SK-N-SH (cell line): ENCODE measurements around the gene SPTLC2. TPM values are rescaled to one million over a fixed set of nuclear protein-coding genes. Genes with fewer than 3 reads are reported as not detected.

ENCODE experiments used
- CTCF ChIA-PET: fragments of 300-600, 350-600 bp; formaldehyde crosslinking; extraction: SDS; loops from one replicate; lab custom pipeline; 2021; lab: Yijun Ruan, JAX
- POLR2A ChIA-PET: fragments of 350-600 bp; sonication (Branson Sonifier 250); formaldehyde crosslinking; extraction: SDS; loops from one replicate; lab custom pipeline; 2020; ENCODE audit warnings: antibody characterized with exemption, inconsistent platforms; lab: Yijun Ruan, JAX
- DNase-seq: peaks from one replicate; pipeline ENCODE4 v3.0.0; 2012
- H2AFZ ChIP-seq: fragments of 200-600 bp; sonication (generic); 2 replicates; pipeline ENCODE4 v1.8.1; 2016; ENCODE audit warnings: antibody characterized with exemption, mild to moderate bottlenecking, low read depth
- H3F3A ChIP-seq: fragments of 200-600 bp; sonication (generic); replicated peaks from 2 replicates; pipeline ENCODE3; 2016; ENCODE audit warnings: antibody characterized with exemption, mild to moderate bottlenecking; ENCODE audit not compliant: insufficient read depth
- H3K27ac ChIP-seq, 2 experiments: fragments of 200-500 bp in 1 of 2; fragments of 200-600 bp in 1 of 2; sonication (Bioruptor generic) in 1 of 2; sonication (generic), shearing (Covaris generic) in 1 of 2; 2 replicates each; pipeline versions ENCODE4 v1.5.1 to v1.6.1; 2014 to 2016; ENCODE audit warnings: low read depth in 2 of 2, inconsistent platforms in 1 of 2, low read length in 1 of 2, mild to moderate bottlenecking in 1 of 2, mixed read lengths in 1 of 2
- H3K27me3 ChIP-seq: fragments of 200-600 bp; sonication (generic), shearing (Covaris generic); 2 replicates; pipeline ENCODE4 v1.6.1; 2016; ENCODE audit warnings: mixed run types; ENCODE audit not compliant: insufficient read depth
- H3K36me3 ChIP-seq, 2 experiments: fragments of 200-500 bp in 1 of 2; fragments of 200-600 bp in 1 of 2; sonication (Bioruptor generic) in 1 of 2; sonication (generic) in 1 of 2; replicated peaks in 1 of 2; 2 replicates each; pipeline versions ENCODE3 to v1.5.1; 2014 to 2016; ENCODE audit warnings: low read length in 1 of 2, mild to moderate bottlenecking in 1 of 2; ENCODE audit not compliant: insufficient read depth in 2 of 2, control insufficient read depth in 1 of 2
- H3K4me1 ChIP-seq, 2 experiments: fragments of 200-500 bp in 1 of 2; fragments of 200-600 bp in 1 of 2; sonication (Bioruptor generic) in 1 of 2; sonication (generic), shearing (Covaris generic) in 1 of 2; 2 replicates each; pipeline versions ENCODE4 v1.5.1 to v1.6.1; 2014 to 2016; ENCODE audit warnings: low read depth in 1 of 2, low read length in 1 of 2, mixed run types in 1 of 2; ENCODE audit not compliant: insufficient read depth in 2 of 2, control insufficient read depth in 1 of 2
- H3K4me2 ChIP-seq: fragments of 200-600 bp; sonication (generic), shearing (Covaris generic); 2 replicates; pipeline ENCODE4 v1.6.1; 2017; ENCODE audit warnings: mixed run types
- H3K4me3 ChIP-seq, 2 experiments: fragments of 200-500 bp in 1 of 2; fragments of 200-600 bp in 1 of 2; sonication (Bioruptor generic) in 1 of 2; sonication (generic), shearing (Covaris generic) in 1 of 2; 2 replicates each; pipeline versions ENCODE4 v1.5.1 to v1.8.1; 2014 to 2016; ENCODE audit warnings: low read depth in 2 of 2, inconsistent platforms in 1 of 2, low read length in 1 of 2, mild to moderate bottlenecking in 1 of 2, mixed read lengths in 1 of 2, moderate library complexity in 1 of 2
- H3K79me2 ChIP-seq: fragments of 200-600 bp; sonication (generic); 2 replicates; pipeline ENCODE4 v1.8.1; 2017; ENCODE audit warnings: mild to moderate bottlenecking; ENCODE audit not compliant: insufficient read depth
- H3K9ac ChIP-seq: fragments of 200-600 bp; sonication (generic); 2 replicates; pipeline ENCODE4 v1.6.1; 2017; ENCODE audit warnings: mixed run types
- H3K9me2 ChIP-seq: fragments of 200-600 bp; sonication (generic); 2 replicates; pipeline ENCODE4 v1.6.1; 2017; ENCODE audit warnings: mixed run types
- H3K9me3 ChIP-seq: fragments of 200-600 bp; sonication (generic); 2 replicates; pipeline ENCODE4 v1.6.1; 2017; ENCODE audit warnings: mixed run types, mild to moderate bottlenecking, moderate library complexity
- H4K20me1 ChIP-seq: fragments of 200-600 bp; sonication (generic); 2 replicates; pipeline ENCODE4 v1.6.1; 2017; ENCODE audit warnings: mild to moderate bottlenecking, mixed run types; ENCODE audit not compliant: insufficient read depth
- CHD2 ChIP-seq: fragments of 150-350 bp; IDR thresholded peaks from 2 replicates; pipeline ENCODE4 v1.6.1; 2018; ENCODE audit warnings: low read length; ENCODE audit not compliant: partially characterized antibody
- CTCF ChIP-seq: fragments of 200-600 bp; sonication (generic); IDR thresholded peaks from 2 replicates; pipeline ENCODE4 v1.6.1; 2017; ENCODE audit warnings: antibody characterized with exemption, mild to moderate bottlenecking, moderate library complexity
- ELF1 ChIP-seq: IDR thresholded peaks from 2 replicates; pipeline ENCODE4 v1.4.0; 2012
- EZH2phosphoT487 ChIP-seq: fragments of 200-600 bp; sonication (generic); IDR thresholded peaks from 2 replicates; pipeline ENCODE4 v1.6.1; 2017; ENCODE audit warnings: low read depth, mixed run types, mild to moderate bottlenecking, antibody characterized with exemption, moderate library complexity, borderline replicate concordance
- GABPA ChIP-seq: IDR thresholded peaks from 2 replicates; pipeline ENCODE4 v1.4.0; 2012; ENCODE audit warnings: low read depth, mild to moderate bottlenecking
- MEF2A ChIP-seq: IDR thresholded peaks from 2 replicates; pipeline ENCODE4 v1.4.0; 2012; ENCODE audit warnings: low read depth, borderline replicate concordance
- MXI1 ChIP-seq: IDR thresholded peaks from 2 replicates; pipeline ENCODE4 v1.6.1; 2012; ENCODE audit warnings: mild to moderate bottlenecking, low read depth, low read length, improper control_type of control experiment
- RAD21 ChIP-seq: IDR thresholded peaks from 2 replicates; pipeline ENCODE4 v1.6.1; 2012; ENCODE audit warnings: mild to moderate bottlenecking, low read length
- RFX5 ChIP-seq: IDR thresholded peaks from 2 replicates; pipeline ENCODE4 v1.6.1; 2012; ENCODE audit warnings: mild to moderate bottlenecking, improper control_type of control experiment, low read length
- SIN3A ChIP-seq: IDR thresholded peaks from 2 replicates; pipeline ENCODE4 v1.6.1; 2012; ENCODE audit warnings: low read depth, mild to moderate bottlenecking, low read length, moderate library complexity, borderline replicate concordance
- SMC3 ChIP-seq: IDR thresholded peaks from 2 replicates; pipeline ENCODE4 v1.6.1; 2012; ENCODE audit warnings: low read depth, low read length, improper control_type of control experiment
- TCF12 ChIP-seq: IDR thresholded peaks from 2 replicates; pipeline ENCODE4 v1.4.0; 2012
- USF1 ChIP-seq: IDR thresholded peaks from 2 replicates; pipeline ENCODE4 v1.4.0; 2012; ENCODE audit warnings: low read depth, borderline replicate concordance
- ZBTB33 ChIP-seq: IDR thresholded peaks from 2 replicates; pipeline ENCODE4 v1.4.0; 2012; ENCODE audit warnings: low read depth, borderline replicate concordance
- WGBS: methylation state at CpG from one replicate; pipeline ENCODE4 v1.1.6; 2017; ENCODE audit warnings: low lambda C conversion rate; 5-methylcytosine and 5-hydroxymethylcytosine counted together
- polyA plus RNA-seq, 3 experiments: library from polyadenylated mRNA; depleted of rRNA; stranded (reverse); fragments of >200 nt; gene quantifications; 2 replicates each; pipeline ENCODE4 v1.2.3, GENCODE V29; 2012

SPTLC2 gene
- polyA plus RNA-seq, 1 of the 3 experiments (the other 2 are of a cell fraction), result 10.2 TPM

- no peak for TF ChIP-seq RAD21
- no peak for TF ChIP-seq TCF12
- TF ChIP-seq MEF2A, result no peak
- TF ChIP-seq CTCF, result no peak
Observed at GRCh38 chr14:77469067-77469505, 147.4 kb downstream of the SPTLC2 start (continued).

- 84% methylated on average over 5 of the region's 5 CpGs for WGBS
- no peaks in the 10 kb centered on the region for H3K4me1 ChIP-seq
- H3K4me2 ChIP-seq, result no peak overlapping the region
- no peak overlapping the region for H3K4me3 ChIP-seq
- no peak for DNase-seq
- no peak overlapping the region for H3K9ac ChIP-seq
- ChIA-PET CTCF (interaction anchor here (1.0 to 2.5 kb wide), 3 partner anchors 8 to 1371 kb away, joined by 3 to 14 read pairs (median 6); no protein-coding TSS in a partner anchor), POLR2A (no interaction called here)
- H3K9me2 ChIP-seq, result no peaks in the 10 kb centered on the region
- no peak overlapping the region for H2AFZ ChIP-seq
- no peaks in the 10 kb centered on the region for H4K20me1 ChIP-seq
- H3K27me3 ChIP-seq, result no peaks in the 10 kb centered on the region
- peaks cover 6% of the 10 kb centered on the region for H3F3A ChIP-seq
- TF ChIP-seq RFX5, result no peak
- TF ChIP-seq CHD2, result no peak
- no peak for TF ChIP-seq USF1
- TF ChIP-seq EZH2phosphoT487, result no peak
- no peak for TF ChIP-seq GABPA
- TF ChIP-seq ELF1, result no peak
- TF ChIP-seq SIN3A, result no peak
- no peaks in the 10 kb centered on the region for H3K79me2 ChIP-seq
- no peak overlapping the region for H3K27ac ChIP-seq
- H3K9me3 ChIP-seq, result no peaks in the 10 kb centered on the region
- H3K36me3 ChIP-seq, result peaks cover 55 to 58% of the 10 kb centered on the region in 2 experiments
Observed at GRCh38 chr14:77467801-77468200, 148.6 kb downstream of the SPTLC2 start.

GRCh38 chr14:77459072-77459723 is 157.2 kb downstream of the SPTLC2 start:
- H3K9me3 ChIP-seq, result no peaks in the 10 kb centered on the region
- ChIA-PET POLR2A (interaction anchor here (1.0 to 1.3 kb wide), 3 partner anchors 82 to 138 kb away, joined by 3 read pairs; partner anchors contain the start of genes GSTZ1, SAMD15 and TMED8), CTCF (interaction anchor here (0.7 to 2.9 kb wide), 36 partner anchors 9 to 1227 kb away, joined by 3 to 40 read pairs (median 4); partner anchors contain the start of genes ALKBH1, ISM2 and SLIRP)
- peaks cover 12% of the 10 kb centered on the region in 2 experiments; a peak in 3 of 4 replicates for H3K4me1 ChIP-seq
- peaks cover 13% of the 10 kb centered on the region for H4K20me1 ChIP-seq
- H2AFZ ChIP-seq, result no peak overlapping the region
- WGBS, result 34% methylated on average over 13 of the region's 13 CpGs
- TF ChIP-seq MXI1 (0 out of 2 replicates have a peak, but pooled peaks have one; percentile 29), SIN3A (0 out of 2 replicates have a peak, but pooled peaks have one; percentile 53), USF1 (no peak), CTCF (peak; percentile 84), ZBTB33 (no peak), SMC3 (peak; percentile 44), RAD21 (peak; percentile 67), GABPA (no peak)
- H3K4me2 ChIP-seq, result peak overlapping the region; percentile 79
- peak overlapping the region; percentile 88 for H3K9ac ChIP-seq
- peak overlapping the region in 1 of 2 experiments; percentile 92; a peak in 1 of 4 replicates for H3K27ac ChIP-seq
- H3K79me2 ChIP-seq, result peaks cover 68% of the 10 kb centered on the region
- peak overlapping the region; percentile 96 to 99 for H3K4me3 ChIP-seq
- peak; percentile 63 for DNase-seq
- H3K9me2 ChIP-seq, result no peaks in the 10 kb centered on the region
- H3K36me3 ChIP-seq, result peaks cover 39 to 45% of the 10 kb centered on the region in 2 experiments
- H3F3A ChIP-seq, result peaks cover 4% of the 10 kb centered on the region
- no peaks in the 10 kb centered on the region for H3K27me3 ChIP-seq
